H9 (cell line): ENCODE data around the gene THSD1. TPM values are rescaled to one million over a fixed set of nuclear protein-coding genes. Genes with fewer than 3 reads are reported as not detected.
"Not testable (repeated sequence)": the region's sequence is repeated elsewhere in the genome, so short reads cannot be mapped to it uniquely, and the experiment has no call there.

ENCODE experiments used
- DNase-seq: peaks from one replicate; pipeline ENCODE4 v3.0.0-alpha.2; 2017
- H2AFZ ChIP-seq: one replicate; pipeline ENCODE4 v1.6.1; 2013; ENCODE audit warnings: mild to moderate bottlenecking, low read length, control low read depth, moderate library complexity
- H2AK5ac ChIP-seq: 2 replicates; pipeline ENCODE4 v1.6.1; 2013; ENCODE audit warnings: low read length, control low read depth, mixed read lengths; ENCODE audit not compliant: insufficient read length
- H2BK120ac ChIP-seq: one replicate; pipeline ENCODE4 v1.6.1; 2013; ENCODE audit warnings: low read depth, mild to moderate bottlenecking, low read length, control low read depth, inconsistent platforms; ENCODE audit not compliant: poor library complexity, severe bottlenecking
- H2BK12ac ChIP-seq: 2 replicates; pipeline ENCODE4 v1.6.1; 2013; ENCODE audit warnings: low read length, control low read depth, mixed read lengths, low read depth; ENCODE audit not compliant: insufficient read length
- H2BK15ac ChIP-seq: 2 replicates; pipeline ENCODE4 v1.6.1; 2013; ENCODE audit warnings: low read depth, low read length, control low read depth
- H2BK20ac ChIP-seq: one replicate; pipeline ENCODE4 v1.6.1; 2013; ENCODE audit warnings: low read depth, mild to moderate bottlenecking, low read length, control low read depth, inconsistent platforms; ENCODE audit not compliant: poor library complexity, severe bottlenecking
- H2BK5ac ChIP-seq: 2 replicates; pipeline ENCODE4 v1.6.1; 2013; ENCODE audit warnings: low read length, control low read depth, mixed read lengths; ENCODE audit not compliant: insufficient read length
- H3K14ac ChIP-seq: 2 replicates; pipeline ENCODE4 v1.6.1; 2013; ENCODE audit warnings: low read length, control low read depth; ENCODE audit not compliant: insufficient read depth
- H3K18ac ChIP-seq: 2 replicates; pipeline ENCODE4 v1.6.1; 2013; ENCODE audit warnings: low read depth, mild to moderate bottlenecking, mixed read lengths, low read length, control low read depth; ENCODE audit not compliant: insufficient read length
- H3K23ac ChIP-seq: 2 replicates; pipeline ENCODE4 v1.6.1; 2013; ENCODE audit warnings: low read length, control low read depth, mixed read lengths, low read depth; ENCODE audit not compliant: insufficient read length
- H3K23me2 ChIP-seq: 2 replicates; pipeline ENCODE4 v1.6.1; 2013; ENCODE audit warnings: low read depth, mild to moderate bottlenecking, mixed read lengths, low read length, control low read depth; ENCODE audit not compliant: insufficient read length, poor library complexity, severe bottlenecking
- H3K27ac ChIP-seq: 2 replicates; pipeline ENCODE4 v1.5.1; 2013; ENCODE audit warnings: low read length, control low read depth, mixed read lengths, low read depth; ENCODE audit not compliant: insufficient read length
- H3K27me3 ChIP-seq: 2 replicates; pipeline ENCODE4 v1.6.1; 2013; ENCODE audit warnings: low read length, control low read depth, inconsistent platforms; ENCODE audit not compliant: insufficient read depth
- H3K4ac ChIP-seq: 2 replicates; pipeline ENCODE4 v1.6.1; 2013; ENCODE audit warnings: low read depth, mild to moderate bottlenecking, control low read depth, inconsistent platforms, low read length, moderate library complexity
- H3K4me1 ChIP-seq: 2 replicates; pipeline ENCODE4 v1.6.1; 2013; ENCODE audit warnings: low read length, control low read depth, inconsistent platforms; ENCODE audit not compliant: insufficient read depth
- H3K4me2 ChIP-seq: 2 replicates; pipeline ENCODE4 v1.6.1; 2013; ENCODE audit warnings: low read length, control low read depth, mixed read lengths; ENCODE audit not compliant: insufficient read length, insufficient read depth
- H3K56ac ChIP-seq: 2 replicates; pipeline ENCODE4 v1.6.1; 2013; ENCODE audit warnings: low read depth, mild to moderate bottlenecking, mixed read lengths, low read length, control low read depth; ENCODE audit not compliant: insufficient read length
- H3K79me1 ChIP-seq: 2 replicates; pipeline ENCODE4 v1.6.1; 2013; ENCODE audit warnings: low read depth, mild to moderate bottlenecking, moderate library complexity, low read length, control low read depth, inconsistent platforms; ENCODE audit not compliant: insufficient read depth, poor library complexity, severe bottlenecking
- H3K79me2 ChIP-seq: 2 replicates; pipeline ENCODE4 v1.6.1; 2013; ENCODE audit warnings: low read length, control low read depth, inconsistent platforms; ENCODE audit not compliant: insufficient read depth
- H3K9ac ChIP-seq: 2 replicates; pipeline ENCODE4 v1.6.1; 2013; ENCODE audit warnings: low read length, control low read depth, mixed read lengths; ENCODE audit not compliant: insufficient read length; ENCODE audit errors: extremely low read depth
- H3K9me3 ChIP-seq: one replicate; pipeline ENCODE4 v1.6.1; 2013; ENCODE audit warnings: low read depth, low read length, inconsistent platforms; ENCODE audit not compliant: control insufficient read depth
- H3T11ph ChIP-seq: one replicate; pipeline ENCODE4 v1.6.1; 2013; ENCODE audit warnings: mild to moderate bottlenecking, low read length, control low read depth, inconsistent platforms
- H4K20me1 ChIP-seq: one replicate; pipeline ENCODE4 v1.6.1; 2013; ENCODE audit not compliant: control insufficient read depth, insufficient read length, insufficient read depth
- H4K5ac ChIP-seq: 2 replicates; pipeline ENCODE4 v1.6.1; 2013; ENCODE audit warnings: low read depth, mild to moderate bottlenecking, mixed read lengths, low read length, control low read depth; ENCODE audit not compliant: insufficient read length
- H4K8ac ChIP-seq: replicated peaks from 2 replicates; pipeline ENCODE4 v1.6.1; 2013; ENCODE audit warnings: low read length, control low read depth, mixed read lengths, low read depth; ENCODE audit not compliant: insufficient read length
- H4K91ac ChIP-seq: 2 replicates; pipeline ENCODE4 v1.6.1; 2013; ENCODE audit warnings: low read depth, mild to moderate bottlenecking, moderate library complexity, mixed read lengths, low read length, control low read depth; ENCODE audit not compliant: insufficient read length
- H3K27ac Mint-ChIP-seq, 3 experiments: 2 replicates in 2 of 3; 3 replicates in 1 of 3; pipeline ENCODE4 v1.8.0; 2020 to 2021; ENCODE audit warnings: mixed read lengths in 3 of 3, mild to moderate bottlenecking in 1 of 3, moderate library complexity in 1 of 3
- H3K27me3 Mint-ChIP-seq: 2 replicates; pipeline ENCODE4 v1.8.0; 2021; ENCODE audit warnings: low read depth, mild to moderate bottlenecking, moderate library complexity, mixed read lengths
- H3K36me3 Mint-ChIP-seq, 3 experiments: 2 replicates in 2 of 3; 3 replicates in 1 of 3; pipeline ENCODE4 v1.8.0; 2020 to 2021; ENCODE audit warnings: low read depth in 3 of 3, mixed read lengths in 3 of 3; ENCODE audit not compliant: insufficient read depth in 1 of 3
- H3K4me1 Mint-ChIP-seq, 2 experiments: 2 replicates each; pipeline ENCODE4 v1.8.0; 2020; ENCODE audit warnings: mixed read lengths in 2 of 2
- H3K4me3 Mint-ChIP-seq, 2 experiments: 2 replicates in 1 of 2; 3 replicates in 1 of 2; pipeline ENCODE4 v1.8.0; 2020 to 2021; ENCODE audit warnings: mild to moderate bottlenecking in 2 of 2, mixed read lengths in 2 of 2, moderate library complexity in 1 of 2
- H3K9me3 Mint-ChIP-seq, 2 experiments: 2 replicates in 1 of 2; 3 replicates in 1 of 2; pipeline ENCODE4 v1.8.0; 2020; ENCODE audit warnings: mild to moderate bottlenecking in 2 of 2, mixed read lengths in 2 of 2, moderate library complexity in 1 of 2
- WGBS: extraction: QIAGEN DNeasy Blood & Tissue Kit; methylation state at CpG from one replicate; pipeline ENCODE4 v1.1.7; 2013; ENCODE audit warnings: missing lambda C conversion rate, low lambda C conversion rate, mixed read lengths; ENCODE audit not compliant: insufficient read length; ENCODE audit errors: extremely low coverage; 5-methylcytosine and 5-hydroxymethylcytosine counted together
- total RNA-seq: library from RNA; stranded (reverse); gene quantifications from 2 replicates; pipeline ENCODE4 v1.2.1, GENCODE V29; 2021

Gene THSD1
- total RNA-seq, 1 experiment from 2014 or later = 0.22 TPM

GRCh38 chr13:52407436-52407835 lies 1.5 kb upstream of the THSD1 start:
- not testable (repeated sequence) for H2BK120ac ChIP-seq, H3K27me3 ChIP-seq, H3K9me3 Mint-ChIP-seq, H3K9me3 ChIP-seq, H3K4me1 ChIP-seq, H2BK20ac ChIP-seq, H4K8ac ChIP-seq, H2BK12ac ChIP-seq, H2BK15ac ChIP-seq, H3K23ac ChIP-seq, H3K27ac ChIP-seq, H4K5ac ChIP-seq, H2AK5ac ChIP-seq, H2BK5ac ChIP-seq, H3T11ph ChIP-seq, H4K20me1 ChIP-seq, H3K79me1 ChIP-seq, H3K9ac ChIP-seq, H3K4ac ChIP-seq, H3K27ac Mint-ChIP-seq, H3K23me2 ChIP-seq, H4K91ac ChIP-seq, H3K56ac ChIP-seq, DNase-seq, H3K14ac ChIP-seq, H3K4me1 Mint-ChIP-seq, H2AFZ ChIP-seq, H3K36me3 Mint-ChIP-seq, H3K18ac ChIP-seq, H3K79me2 ChIP-seq, H3K4me2 ChIP-seq
- no CpG with 5 or more reads among the region's 12 CpGs for WGBS
- H3K27me3 Mint-ChIP-seq = peaks cover 42% of the 10 kb centered on the region
- peak overlapping the region in 1 of 2 experiments; percentile 9; a peak in 1 of 5 replicates for H3K4me3 Mint-ChIP-seq
